Tibial nerve (tissue), 4 donors: ENCODE data around the gene PABPC1L. TPM values are rescaled to one million over a fixed set of nuclear protein-coding genes. Genes with fewer than 3 reads are reported as not detected.

Experiments
- DNase-seq, 2 donors: peaks; one replicate each; pipeline ENCODE4 v3.0.0-alpha.2; 2019; ENCODE audit warnings: low spot score in 2 of 2
- H3K27ac ChIP-seq, 4 donors: fragments of 200-600 bp; sonication (generic) in 3 of 4; one replicate each; pipeline ENCODE4 v1.5.1; 2017 to 2019; ENCODE audit warnings: mild to moderate bottlenecking in 1 of 4
- H3K27me3 ChIP-seq, 2 donors: fragments of 200-600 bp; sonication (generic) in 1 of 2; one replicate each; pipeline versions ENCODE4 v1.5.1 to v1.6.0; 2017 to 2019
- H3K36me3 ChIP-seq, 3 donors: fragments of 200-600 bp; sonication (generic); one replicate each; pipeline ENCODE4 v1.5.1; 2018 to 2019
- H3K4me1 ChIP-seq, 4 donors: fragments of 200-600 bp; sonication (generic) in 3 of 4; one replicate each; pipeline ENCODE4 v1.5.1; 2017 to 2019
- H3K4me3 ChIP-seq, 4 donors: fragments of 200-600 bp; sonication (generic) in 3 of 4; one replicate each; pipeline ENCODE4 v1.5.1; 2017 to 2019; ENCODE audit warnings: mild to moderate bottlenecking in 1 of 4, moderate library complexity in 1 of 4
- H3K9me3 ChIP-seq, 4 donors: fragments of 200-600 bp; sonication (generic) in 3 of 4; one replicate each; pipeline ENCODE4 v1.5.1; 2017 to 2019
- CTCF ChIP-seq, 5 experiments: fragments of 200-600 bp in 3 of 5; fragments of 450-650 bp in 2 of 5; sonication (generic) in 3 of 5; IDR thresholded peaks; one replicate each; pipeline ENCODE4 v1.5.1; 2016 to 2019; ENCODE audit warnings: antibody characterized with exemption in 5 of 5, mild to moderate bottlenecking in 3 of 5, moderate library complexity in 2 of 5
- EP300 ChIP-seq, 2 donors: sonication (generic); formaldehyde crosslinking; IDR thresholded peaks; one replicate each; pipeline ENCODE4 v1.6.1; 2017; ENCODE audit warnings: antibody characterized with exemption in 2 of 2, mild to moderate bottlenecking in 1 of 2
- POLR2A ChIP-seq, 2 donors: fragments of 450-650 bp; IDR thresholded peaks; one replicate each; pipeline ENCODE4 v1.6.1; 2017; ENCODE audit warnings: antibody characterized with exemption in 2 of 2, mild to moderate bottlenecking in 2 of 2, moderate library complexity in 2 of 2
- WGBS, 2 donors: methylation state at CpG; one replicate each; pipeline ENCODE4 v1.1.5; 2018; 5-methylcytosine and 5-hydroxymethylcytosine counted together
- total RNA-seq, 4 donors: library from RNA; depleted of rRNA; stranded (reverse); fragments of >200 nt; gene quantifications; one replicate each; pipeline ENCODE4 v1.1.0, GENCODE V29; 2016

Gene PABPC1L
- total RNA-seq, 4 donors from 2014 or later = 11.8 to 27.9 (median 16.0) TPM

GRCh38 chr20:44918342-44918741 lies 8.5 kb downstream of the PABPC1L start:
- H3K4me1 ChIP-seq = no peaks in the 10 kb centered on the region
- DNase-seq = no peak
- no peaks in the 10 kb centered on the region for H3K9me3 ChIP-seq
- peaks cover 0 to 45% (median 0%) of the 10 kb centered on the region in 3 donors for H3K36me3 ChIP-seq
- TF ChIP-seq CTCF (IDR thresholded peaks at IDR 0.05) (no peak), EP300 (IDR thresholded peaks at IDR 0.05) (no peak), POLR2A (IDR thresholded peaks at IDR 0.05) (no peak)
- H3K27ac ChIP-seq = no peak overlapping the region
- no peak overlapping the region for H3K4me3 ChIP-seq
- no peaks in the 10 kb centered on the region for H3K27me3 ChIP-seq
- 94 to 97% methylated on average over 3 of the region's 3 CpGs for WGBS, 2 donors

GRCh38 chr20:44918761-44919160 lies 8.9 kb downstream of the PABPC1L start:
- Histone ChIP-seq H3K9me3 (no peaks in the 10 kb centered on the region), H3K27me3 (no peaks in the 10 kb centered on the region), H3K27ac (no peak overlapping the region), H3K36me3 (peaks cover 0 to 45% (median 0%) of the 10 kb centered on the region in 3 donors), H3K4me3 (no peak overlapping the region), H3K4me1 (no peaks in the 10 kb centered on the region)
- WGBS, 2 donors = 93 to 98% methylated on average over 9 to 10 of the region's 10 CpGs
- TF ChIP-seq CTCF (IDR thresholded peaks at IDR 0.05) (no peak), POLR2A (IDR thresholded peaks at IDR 0.05) (no peak), EP300 (IDR thresholded peaks at IDR 0.05) (no peak)
- no peak for DNase-seq

- peaks cover 0 to 58% (median 0%) of the 10 kb centered on the region in 3 donors for H3K36me3 ChIP-seq
- no peaks in the 10 kb centered on the region for H3K4me1 ChIP-seq
- H3K27me3 ChIP-seq = no peaks in the 10 kb centered on the region
- WGBS, 2 donors = 98 to 99% methylated on average over 13 to 14 of the region's 14 CpGs
- no peak overlapping the region for H3K4me3 ChIP-seq
- H3K27ac ChIP-seq = no peak overlapping the region
- H3K9me3 ChIP-seq = no peaks in the 10 kb centered on the region
- no peak for TF ChIP-seq CTCF (IDR thresholded peaks at IDR 0.05)
- no peak for TF ChIP-seq EP300 (IDR thresholded peaks at IDR 0.05)
- TF ChIP-seq POLR2A (IDR thresholded peaks at IDR 0.05) = no peak
- no peak for DNase-seq
Observed at GRCh38 chr20:44921447-44921846, 11.6 kb downstream of the PABPC1L start.

GRCh38 chr20:44924541-44924940 lies 14.7 kb downstream of the PABPC1L start:
- Histone ChIP-seq H3K27ac (no peak overlapping the region), H3K36me3 (peaks cover 0 to 35% (median 0%) of the 10 kb centered on the region in 3 donors), H3K9me3 (no peaks in the 10 kb centered on the region), H3K4me3 (no peak overlapping the region), H3K27me3 (no peaks in the 10 kb centered on the region), H3K4me1 (no peaks in the 10 kb centered on the region)
- DNase-seq = no peak
- TF ChIP-seq CTCF (IDR thresholded peaks at IDR 0.05) = no peak
- TF ChIP-seq POLR2A (IDR thresholded peaks at IDR 0.05) = no peak
- no peak for TF ChIP-seq EP300 (IDR thresholded peaks at IDR 0.05)
- WGBS, 2 donors = 80 to 84% methylated on average over 4 of the region's 4 CpGs

- Histone ChIP-seq H3K27me3 (no peaks in the 10 kb centered on the region), H3K36me3 (peaks cover 0 to 50% (median 0%) of the 10 kb centered on the region in 3 donors), H3K4me1 (no peaks in the 10 kb centered on the region), H3K4me3 (no peak overlapping the region), H3K9me3 (no peaks in the 10 kb centered on the region), H3K27ac (no peak overlapping the region)
- TF ChIP-seq EP300 (IDR thresholded peaks at IDR 0.05) (no peak), CTCF (IDR thresholded peaks at IDR 0.05) (no peak), POLR2A (IDR thresholded peaks at IDR 0.05) (no peak)
- 69 to 81% methylated on average over 3 of the region's 3 CpGs for WGBS, 2 donors
- DNase-seq = no peak
Observed at GRCh38 chr20:44928595-44928994, 18.7 kb downstream of the PABPC1L start.
